EL (cell line): Measurements from ENCODE around the gene HLA-DQB2.

Experiments used
- DNase-seq: peaks from one replicate; pipeline ENCODE4 v3.0.0-alpha.2; 2016

Gene HLA-DQB2

GRCh38 chr6:32744776-32745175 is 18.6 kb downstream of the HLA-DQB2 start:
- DNase-seq, result no peak

DNA sequence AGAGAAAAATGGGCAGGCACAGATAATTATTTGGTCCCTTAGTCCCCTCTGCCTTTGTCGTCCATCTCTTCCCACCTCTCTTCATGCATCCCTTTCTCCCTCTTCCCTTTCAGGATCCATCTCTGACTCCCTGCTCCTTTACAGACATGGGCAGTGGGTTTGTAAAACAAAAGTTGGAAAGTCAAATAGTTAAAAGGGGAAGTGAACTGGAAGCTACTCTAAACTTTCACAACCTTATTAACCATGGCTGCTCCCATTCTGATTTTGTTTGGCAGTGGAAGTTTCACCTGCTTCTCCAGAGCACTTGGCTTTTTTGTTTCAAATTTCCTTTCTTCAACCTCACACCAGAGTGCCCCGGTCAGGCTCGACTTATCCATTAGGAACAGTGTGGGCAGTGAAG is 21.0 kb downstream of the HLA-DQB2 start:
- no peak for DNase-seq

DNA sequence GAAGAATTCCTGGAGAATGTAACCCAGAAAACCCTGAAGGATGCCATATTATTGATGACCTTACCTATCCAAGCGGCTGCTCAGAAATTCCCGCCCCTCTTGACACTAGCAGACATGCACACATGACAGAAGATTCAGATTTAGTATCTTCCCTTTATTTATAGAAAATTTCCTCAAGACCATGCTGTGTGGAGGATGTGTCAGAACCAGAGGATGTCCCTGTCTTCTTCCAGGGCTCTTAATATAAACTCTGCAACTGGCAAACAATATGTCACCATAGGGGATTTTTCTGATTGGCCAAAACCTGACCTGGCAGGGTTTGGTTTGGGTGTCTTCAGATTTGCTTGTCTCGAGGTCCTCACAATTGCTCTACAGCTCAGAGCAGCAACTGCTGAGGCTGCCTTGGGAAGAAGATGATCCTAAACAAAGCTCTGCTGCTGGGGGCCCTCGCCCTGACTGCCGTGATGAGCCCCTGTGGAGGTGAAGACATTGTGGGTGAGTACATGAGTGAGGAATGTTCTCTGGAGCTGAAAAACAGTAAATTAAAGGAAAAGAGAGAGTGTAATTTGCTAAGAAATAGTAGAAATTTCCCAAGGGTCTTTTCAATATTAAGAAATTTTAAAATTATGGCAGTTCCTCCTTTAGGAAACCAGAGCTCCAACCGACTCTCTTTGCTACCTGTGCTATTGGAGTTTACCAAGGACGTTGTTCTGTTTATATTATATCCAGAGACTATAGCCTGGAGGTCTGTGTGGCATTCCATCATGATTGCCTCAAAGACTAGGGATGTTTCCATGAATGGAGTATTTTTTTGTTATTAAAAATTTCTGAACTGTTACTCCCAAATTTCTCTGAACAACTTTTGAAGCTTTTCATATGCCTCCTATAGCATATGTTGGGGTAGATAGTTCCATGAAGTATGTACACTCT is 22.0 kb downstream of the HLA-DQB2 start, which contains the start of gene HLA-DQA2:
Gene HLA-DQA2, plus strand, starts transcription at position 361 of the 930 bp plus-strand sequence. Its CDS starts 53 bp downstream, at position 414.
- no peak for DNase-seq

DNA sequence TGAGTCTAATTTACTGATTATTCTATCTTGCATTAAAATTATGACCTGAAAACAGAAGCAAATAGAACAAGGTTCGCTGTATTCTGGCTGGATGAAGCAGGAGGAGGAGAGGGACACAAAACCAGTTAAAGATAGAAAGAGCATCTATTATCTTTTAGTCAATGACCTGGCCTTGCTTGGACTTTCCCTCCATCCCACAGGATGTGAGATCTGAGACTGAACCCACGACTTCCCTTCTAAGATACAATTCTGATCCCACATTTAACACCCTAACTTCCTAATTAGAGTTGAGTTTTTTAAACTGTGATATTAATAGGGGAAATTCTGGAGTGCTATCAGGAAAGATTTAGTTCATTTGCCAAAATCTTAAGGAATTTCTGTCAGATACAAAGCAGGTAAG is 25.2 kb downstream of the HLA-DQB2 start:
- DNase-seq, result no peak

GRCh38 chr6:32718879-32719278 is 44.5 kb downstream of the HLA-DQB2 start:
- no peak for DNase-seq

- no peak for DNase-seq
Measured at GRCh38 chr6:32716396-32716795, 46.9 kb downstream of the HLA-DQB2 start.

DNA sequence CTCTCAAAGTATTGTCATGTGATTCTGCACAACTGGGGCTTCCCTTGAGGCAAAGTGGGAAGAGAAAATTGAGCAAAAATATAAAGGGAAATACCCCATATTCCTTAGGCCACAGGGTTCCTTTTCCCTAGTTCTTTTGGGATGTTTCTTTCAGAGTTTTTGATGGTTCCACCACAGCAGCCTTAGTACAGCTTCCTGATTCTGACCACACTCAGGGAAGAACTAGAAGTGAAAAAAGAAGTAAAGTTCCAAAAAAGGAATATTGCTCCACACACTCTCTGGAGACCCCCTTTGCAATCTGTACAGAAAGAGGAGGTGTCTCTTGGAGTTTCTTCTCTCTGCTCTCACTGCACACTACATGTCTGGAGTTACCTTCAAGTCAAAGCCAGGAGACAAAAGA is 50.1 kb downstream of the HLA-DQB2 start:
- DNase-seq, result no peak

DNA sequence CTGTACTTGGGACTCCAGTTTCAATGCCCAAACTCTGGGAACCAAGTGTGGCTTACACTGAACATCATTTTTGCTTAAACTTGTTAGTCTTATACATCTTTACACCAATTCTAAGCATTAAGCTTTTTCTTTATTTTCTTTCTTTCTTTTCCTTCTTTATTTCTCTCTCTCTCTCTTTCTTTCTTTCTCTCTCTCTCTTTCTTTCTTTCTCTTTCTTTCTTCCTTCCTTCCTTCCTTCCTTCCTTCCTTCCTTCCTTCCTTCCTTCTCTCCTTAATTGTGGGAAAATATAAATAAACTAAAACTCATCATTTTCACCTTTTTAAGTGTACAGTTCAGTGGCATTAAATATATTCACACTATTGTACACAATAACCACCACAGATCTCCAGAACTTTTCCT is 53.7 kb downstream of the HLA-DQB2 start:
- DNase-seq, result no peak
